Nephron progenitor cell (in vitro differentiated cells): ENCODE results near the gene RADIL.
A peak's percentile ranks its signal among the peaks of the same experiment; 100 is the strongest.

Experiments
- DNase-seq: peaks from one replicate; pipeline ENCODE4 v3.0.0; 2021
- H3K27ac Mint-ChIP-seq: 2 replicates; pipeline ENCODE4 v1.8.0; 2021; ENCODE audit warnings: mild to moderate bottlenecking, moderate library complexity, mixed read lengths
- H3K27me3 Mint-ChIP-seq: 2 replicates; pipeline ENCODE4 v1.8.0; 2021; ENCODE audit warnings: mild to moderate bottlenecking, low read depth, mixed read lengths; ENCODE audit not compliant: poor library complexity
- H3K36me3 Mint-ChIP-seq: 2 replicates; pipeline ENCODE4 v1.8.0; 2021; ENCODE audit warnings: low read depth, mixed read lengths
- H3K4me1 Mint-ChIP-seq: 2 replicates; pipeline ENCODE4 v1.8.0; 2021; ENCODE audit warnings: mixed read lengths
- H3K4me3 Mint-ChIP-seq: 2 replicates; pipeline ENCODE4 v1.8.0; 2021; ENCODE audit warnings: mild to moderate bottlenecking, moderate library complexity, mixed read lengths
- H3K9me3 Mint-ChIP-seq: 2 replicates; pipeline ENCODE4 v1.8.0; 2021; ENCODE audit warnings: mild to moderate bottlenecking, moderate library complexity, mixed read lengths
- TF ChIP-seq, protein P1 (sequence below): fragments of 200-600 bp; sonication (generic); IDR thresholded peaks from 2 replicates; pipeline ENCODE4 v1.5.0; 2021; ENCODE audit warnings: antibody characterized with exemption

RADIL gene

DNA sequence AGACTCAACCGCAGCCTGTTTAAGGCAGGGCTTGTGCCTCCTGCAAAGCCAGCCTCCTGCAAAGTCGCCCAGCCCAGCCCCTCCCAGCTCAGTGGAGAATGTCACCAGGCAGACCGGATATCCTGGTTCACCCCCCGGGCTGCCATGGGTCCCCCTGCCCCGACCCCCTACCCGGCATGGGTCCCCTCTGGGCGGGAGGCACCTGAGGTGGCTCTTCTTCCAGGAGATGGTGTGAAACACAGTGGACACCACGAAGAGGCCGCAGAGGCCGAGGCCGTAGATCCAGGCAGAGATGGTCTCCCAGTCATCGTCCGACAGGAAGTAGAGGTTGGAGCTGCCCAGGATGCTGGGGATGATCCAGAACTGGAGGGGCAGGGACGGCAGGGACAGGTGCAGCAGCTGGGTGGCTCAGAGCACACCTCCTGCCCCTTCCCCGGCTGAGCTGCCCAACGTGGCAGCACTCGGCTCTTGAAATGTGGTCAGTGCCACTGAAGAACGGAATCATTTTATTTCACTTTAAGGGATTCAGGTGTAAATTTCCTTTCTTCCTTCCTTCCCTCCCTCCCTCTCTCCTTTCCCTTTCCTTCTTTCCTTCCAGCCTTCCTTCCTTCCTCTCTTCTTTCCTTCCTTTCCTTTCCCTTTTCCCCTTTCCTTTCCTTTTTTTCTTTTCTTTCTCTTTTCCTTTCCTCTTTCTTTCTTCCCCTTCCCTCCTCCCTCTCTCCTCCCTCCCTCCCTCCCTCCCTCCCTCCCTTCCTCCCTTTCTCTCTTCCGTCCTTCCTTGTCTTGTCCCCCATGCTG is 36.7 kb upstream of the RADIL start:
- H3K27ac Mint-ChIP-seq = no peak overlapping the region
- no peak for DNase-seq
- H3K4me1 Mint-ChIP-seq = no peaks in the 10 kb centered on the region
- H3K36me3 Mint-ChIP-seq = no peaks in the 10 kb centered on the region
- H3K9me3 Mint-ChIP-seq = peaks cover 4% of the 10 kb centered on the region
- H3K4me3 Mint-ChIP-seq = no peak overlapping the region
- H3K27me3 Mint-ChIP-seq = peaks cover 17% of the 10 kb centered on the region
- TF ChIP-seq, protein P1, sequence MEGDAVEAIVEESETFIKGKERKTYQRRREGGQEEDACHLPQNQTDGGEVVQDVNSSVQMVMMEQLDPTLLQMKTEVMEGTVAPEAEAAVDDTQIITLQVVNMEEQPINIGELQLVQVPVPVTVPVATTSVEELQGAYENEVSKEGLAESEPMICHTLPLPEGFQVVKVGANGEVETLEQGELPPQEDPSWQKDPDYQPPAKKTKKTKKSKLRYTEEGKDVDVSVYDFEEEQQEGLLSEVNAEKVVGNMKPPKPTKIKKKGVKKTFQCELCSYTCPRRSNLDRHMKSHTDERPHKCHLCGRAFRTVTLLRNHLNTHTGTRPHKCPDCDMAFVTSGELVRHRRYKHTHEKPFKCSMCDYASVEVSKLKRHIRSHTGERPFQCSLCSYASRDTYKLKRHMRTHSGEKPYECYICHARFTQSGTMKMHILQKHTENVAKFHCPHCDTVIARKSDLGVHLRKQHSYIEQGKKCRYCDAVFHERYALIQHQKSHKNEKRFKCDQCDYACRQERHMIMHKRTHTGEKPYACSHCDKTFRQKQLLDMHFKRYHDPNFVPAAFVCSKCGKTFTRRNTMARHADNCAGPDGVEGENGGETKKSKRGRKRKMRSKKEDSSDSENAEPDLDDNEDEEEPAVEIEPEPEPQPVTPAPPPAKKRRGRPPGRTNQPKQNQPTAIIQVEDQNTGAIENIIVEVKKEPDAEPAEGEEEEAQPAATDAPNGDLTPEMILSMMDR = no peak

DNA sequence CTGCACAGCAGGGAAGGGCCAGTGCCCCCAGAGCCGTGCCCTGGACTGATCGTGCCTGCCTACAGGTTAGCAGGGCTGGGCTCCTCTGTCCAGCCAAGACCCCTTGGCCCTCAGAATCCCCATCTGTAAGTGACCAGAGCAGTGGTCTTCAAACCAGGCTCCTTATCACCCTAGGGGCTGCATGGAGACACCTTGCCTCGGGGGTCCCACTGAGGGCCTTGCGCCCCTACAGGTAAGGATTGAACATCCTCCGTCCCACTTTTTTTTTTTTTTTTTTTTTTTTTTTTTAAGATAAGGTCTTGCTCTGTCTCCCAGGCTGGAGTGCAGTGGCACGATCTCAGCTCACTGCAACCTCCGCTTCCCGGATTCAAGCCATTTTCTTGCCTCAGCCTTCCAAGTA is 32.6 kb upstream of the RADIL start:
- DNase-seq = no peak
- Mint-ChIP-seq H3K36me3 (no peaks in the 10 kb centered on the region), H3K9me3 (peaks cover 4% of the 10 kb centered on the region), H3K4me3 (no peak overlapping the region), H3K27me3 (peaks cover 15% of the 10 kb centered on the region), H3K27ac (no peak overlapping the region), H3K4me1 (no peaks in the 10 kb centered on the region)
- TF ChIP-seq, protein P1 = no peak

DNA sequence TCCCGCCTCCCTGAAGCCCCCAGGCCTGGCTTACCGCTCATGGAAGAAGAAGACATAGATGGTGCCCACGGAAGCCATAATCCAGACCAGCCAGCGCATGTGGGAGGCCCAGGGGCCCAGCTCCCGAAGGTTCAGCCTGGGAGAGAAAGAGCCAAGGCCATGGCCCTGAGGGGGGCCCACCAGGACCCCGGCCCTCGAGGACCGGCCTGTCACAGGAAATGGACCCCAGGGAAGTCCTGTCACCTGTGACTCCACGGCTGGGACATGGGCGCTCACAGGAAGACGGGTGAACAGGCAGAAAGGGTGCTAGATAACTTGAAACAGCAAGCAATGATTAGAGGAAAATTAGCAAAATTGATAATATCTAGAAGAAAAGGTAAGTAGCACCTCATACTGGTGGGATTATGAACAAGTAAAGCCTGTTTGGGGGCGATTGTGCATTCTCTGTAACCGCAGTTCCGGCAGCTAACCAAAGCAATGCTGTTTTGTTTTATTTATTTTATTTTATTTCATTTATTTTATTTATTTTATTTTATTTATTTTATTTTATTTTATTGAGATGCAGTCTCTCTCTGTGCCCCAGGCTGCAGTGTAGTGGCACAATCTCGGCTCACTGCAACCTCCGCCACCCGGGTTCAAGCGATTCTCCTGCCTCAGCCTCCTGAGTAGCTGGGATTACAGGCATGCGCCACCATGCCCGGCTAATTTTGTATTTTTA is 27.8 kb upstream of the RADIL start:
- no peak overlapping the region for H3K4me3 Mint-ChIP-seq
- H3K4me1 Mint-ChIP-seq = no peaks in the 10 kb centered on the region
- no peaks in the 10 kb centered on the region for H3K36me3 Mint-ChIP-seq
- H3K27ac Mint-ChIP-seq = peak overlapping the region; percentile 64
- H3K27me3 Mint-ChIP-seq = peaks cover 35% of the 10 kb centered on the region
- TF ChIP-seq, protein P1 = no peak
- no peaks in the 10 kb centered on the region for H3K9me3 Mint-ChIP-seq
- no peak for DNase-seq

DNA sequence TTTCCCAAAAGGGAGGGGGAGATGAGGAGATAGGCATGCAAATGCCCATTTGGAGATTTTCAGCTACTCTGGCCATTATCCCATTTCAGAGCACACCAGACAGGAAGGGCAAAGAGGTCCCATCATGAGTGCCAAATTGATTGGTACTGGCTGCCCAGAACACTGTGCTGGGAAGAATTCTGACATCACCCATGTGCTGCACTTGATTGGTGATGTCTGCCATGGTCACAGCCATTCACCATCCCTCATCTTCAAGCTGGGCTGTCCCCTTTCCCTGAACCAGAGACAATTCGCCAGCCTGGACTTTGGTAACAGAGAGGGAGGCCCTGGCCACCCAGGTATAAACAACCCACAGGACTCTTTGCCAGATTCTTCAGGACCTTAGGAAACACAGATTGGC is 23.2 kb upstream of the RADIL start:
- no peak for DNase-seq
- H3K4me3 Mint-ChIP-seq = no peak overlapping the region
- peaks cover 67% of the 10 kb centered on the region for H3K27me3 Mint-ChIP-seq
- no peaks in the 10 kb centered on the region for H3K9me3 Mint-ChIP-seq
- no peaks in the 10 kb centered on the region for H3K4me1 Mint-ChIP-seq
- TF ChIP-seq, protein P1 = no peak
- no peaks in the 10 kb centered on the region for H3K36me3 Mint-ChIP-seq
- H3K27ac Mint-ChIP-seq = no peak overlapping the region

GRCh38 chr7:4905171-4905570 is 21.7 kb upstream of the RADIL start:
- Mint-ChIP-seq H3K36me3 (no peaks in the 10 kb centered on the region), H3K27me3 (peaks cover 73% of the 10 kb centered on the region), H3K27ac (no peak overlapping the region), H3K9me3 (no peaks in the 10 kb centered on the region), H3K4me1 (no peaks in the 10 kb centered on the region), H3K4me3 (no peak overlapping the region)
- TF ChIP-seq, protein P1 = no peak
- no peak for DNase-seq

GRCh38 chr7:4904346-4904745 is 20.8 kb upstream of the RADIL start:
- TF ChIP-seq, protein P1 = no peak
- no peak for DNase-seq
- H3K4me3 Mint-ChIP-seq = no peak overlapping the region
- H3K27ac Mint-ChIP-seq = no peak overlapping the region
- no peaks in the 10 kb centered on the region for H3K9me3 Mint-ChIP-seq
- peaks cover 68% of the 10 kb centered on the region for H3K27me3 Mint-ChIP-seq
- no peaks in the 10 kb centered on the region for H3K4me1 Mint-ChIP-seq
- no peaks in the 10 kb centered on the region for H3K36me3 Mint-ChIP-seq
